ENCODE data around the gene N4BP2L1. TPM values are rescaled to one million over a fixed set of nuclear protein-coding genes. Genes with fewer than 3 reads are reported as not detected.

Gene N4BP2L1
- total and polyA plus RNA-seq, 2 of the 8 experiments (the other 6 are each of a cell fraction or from before 2014, with no cell fraction given) = 1.3 to 3.1 TPM

DNA sequence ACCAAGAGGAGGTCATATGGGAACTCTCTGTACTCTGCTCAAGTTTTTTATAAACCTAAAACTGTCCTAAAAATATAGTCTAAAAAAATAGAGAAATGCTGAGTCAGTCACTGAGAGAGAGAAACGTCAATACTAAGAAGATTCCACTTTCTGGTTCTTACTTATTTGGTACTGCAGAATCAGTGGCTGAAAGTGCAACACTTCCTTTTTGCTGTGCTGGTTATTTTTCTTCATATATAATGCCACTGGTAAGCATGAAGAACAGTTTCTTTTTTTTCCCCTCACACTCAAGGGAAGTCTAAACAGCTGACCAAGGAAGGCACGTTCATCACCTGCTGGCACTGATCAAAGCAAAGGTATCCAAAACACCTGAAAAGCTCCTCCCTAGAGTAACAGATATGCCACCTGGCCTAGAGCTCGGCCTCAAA, 44.3 kb upstream of the N4BP2L1 start:
- no peak overlapping the region for H2AFZ ChIP-seq (ENCODE audit: low read length)
- no peak overlapping the region for H2BK120ac ChIP-seq (replicated peaks; ENCODE audit: low read depth, low read length)
- no peaks in the 10 kb centered on the region for H3K9me3 ChIP-seq (ENCODE audit: insufficient read depth in 2 of 2, low read depth in 1 of 2, low read length in 1 of 2)
- H3K79me1 ChIP-seq (ENCODE audit: low read depth, low read length) = no peaks in the 10 kb centered on the region
- 84% methylated on average over 3 of the region's 3 CpGs; no CpG with 5 or more reads in 1 of the 2 experiments for WGBS, 2 experiments (ENCODE audit: extremely low coverage in 1 of 2, insufficient coverage in 1 of 2, insufficient read length in 1 of 2, insufficient replicate concordance in 2 of 2, low coverage in 1 of 2, low lambda C conversion rate in 2 of 2, missing lambda C conversion rate in 1 of 2)
- H3K36me3 ChIP-seq (ENCODE audit: control insufficient read depth in 2 of 4, insufficient read depth in 4 of 4, low read length in 3 of 4) = no peaks in the 10 kb centered on the region
- DNase-seq (ENCODE audit: low read depth in 1 of 2, low spot score in 2 of 2) = no peak
- H3K27me3 ChIP-seq (replicated peaks in 1 of 4; ENCODE audit: control insufficient read depth in 3 of 4, extremely low read depth in 1 of 4, insufficient read depth in 3 of 4, low read length in 3 of 4) = no peaks in the 10 kb centered on the region
- CTCF ChIA-PET (ENCODE audit: partially characterized antibody) = no interaction called here
- no peaks in the 10 kb centered on the region for H3K23me2 ChIP-seq (ENCODE audit: low read depth, low read length)
- POLR2A ChIA-PET (ENCODE audit: partially characterized antibody) = no interaction called here
- no peak overlapping the region for H2BK20ac ChIP-seq (ENCODE audit: low read length)
- H4K91ac ChIP-seq (replicated peaks; ENCODE audit: insufficient read length, low read length) = no peak overlapping the region
- H3K23ac ChIP-seq (ENCODE audit: insufficient read length) = no peak overlapping the region
- no peak overlapping the region for H4K5ac ChIP-seq (ENCODE audit: insufficient read length, low read depth, low read length)
- no peak overlapping the region for H3K9ac ChIP-seq (replicated peaks in 1 of 4; ENCODE audit: extremely low read depth in 1 of 4, low read depth in 3 of 4, low read length in 3 of 4)
- FAIRE-seq = no peak
- H3K4ac ChIP-seq (replicated peaks; ENCODE audit: insufficient read length, low read depth, low read length) = no peak overlapping the region
- no peak overlapping the region for H3K4me3 ChIP-seq (ENCODE audit: extremely low read depth in 1 of 4, insufficient read depth in 2 of 4, low read depth in 3 of 4, low read length in 4 of 4)
- H3K14ac ChIP-seq (ENCODE audit: insufficient read length) = no peak overlapping the region
- H2BK12ac ChIP-seq (ENCODE audit: low read depth, low read length) = no peak overlapping the region
- H3K4me2 ChIP-seq (ENCODE audit: insufficient read depth in 1 of 2, low read depth in 2 of 2, low read length in 2 of 2) = no peak overlapping the region
- H4K20me1 ChIP-seq (replicated peaks in 1 of 2; ENCODE audit: control insufficient read depth in 1 of 2, insufficient read depth in 2 of 2, low read length in 2 of 2) = peaks cover 0 to 3% of the 10 kb centered on the region in 2 experiments
- no peak overlapping the region for H2BK5ac ChIP-seq (ENCODE audit: low read depth, low read length)
- H3K4me1 ChIP-seq (replicated peaks in 1 of 4; ENCODE audit: control insufficient read depth in 3 of 4, insufficient read depth in 4 of 4, low read length in 3 of 4) = no peaks in the 10 kb centered on the region
- no peak overlapping the region for H3K27ac ChIP-seq (ENCODE audit: low read depth, low read length)
- no peak overlapping the region for H2AK5ac ChIP-seq (ENCODE audit: low read depth, low read length)
- no peak overlapping the region for H4K8ac ChIP-seq (ENCODE audit: extremely low read depth, insufficient read depth, low read length)
- TF ChIP-seq TAF1 (IDR thresholded peaks at IDR 0.05; ENCODE audit: low read depth, low read length) (no peak), SIX5 (IDR thresholded peaks at IDR 0.05; ENCODE audit: low read depth, low read length) (no peak), SUZ12 (IDR thresholded peaks at IDR 0.05; ENCODE audit: low read length) (no peak), NANOG (IDR thresholded peaks at IDR 0.05; ENCODE audit: insufficient read depth, low read depth, low read length, poor library complexity, severe bottlenecking) (no peak), POU5F1 (IDR thresholded peaks at IDR 0.05; ENCODE audit: low read depth, low read length) (no peak), EP300 (IDR thresholded peaks at IDR 0.05; ENCODE audit: borderline replicate concordance in 1 of 2, low read depth in 2 of 2, low read length in 2 of 2) (no peak)
- H3K79me2 ChIP-seq (ENCODE audit: control insufficient read depth in 1 of 2, insufficient read depth in 2 of 2, low read length in 2 of 2) = no peaks in the 10 kb centered on the region
- H3K18ac ChIP-seq (ENCODE audit: extremely low read depth, low read length) = no peak overlapping the region; the same call in 1 of the 2 replicates
- no peak overlapping the region for H3K56ac ChIP-seq (replicated peaks; ENCODE audit: insufficient read length, low read depth, low read length)
- H2BK15ac ChIP-seq (ENCODE audit: low read length) = no peak overlapping the region

Data from H1 (cell line).